K562 (cell line): ENCODE data around the gene PHF19. TPM values are rescaled to one million over a fixed set of nuclear protein-coding genes. Genes with fewer than 3 reads are reported as not detected.
A peak's percentile ranks its signal among the peaks of the same experiment; 100 is the strongest.

ENCODE experiments used
- ATAC-seq: fragments of 200-7000 bp; cut with Tn5 transposase; 3 replicates; pipeline ENCODE4 v1.9.1; 2020; ENCODE audit warnings: moderate library complexity
- BruUV-seq: library from RNA; stranded (reverse); fragments of 400-500 nt; replicated peaks from 2 replicates; lab custom pipeline; 2021; lab: Mats Ljungman, UMichigan
- CTCF ChIA-PET: fragments of 300-600 bp; formaldehyde crosslinking; extraction: SDS; loops from one replicate; lab custom pipeline; 2021; ENCODE audit warnings: low intra/inter-chr PET ratio; lab: Yijun Ruan, JAX
- POLR2A ChIA-PET: fragments of 300-600, 350-650 bp; sonication (Branson Sonifier 250); formaldehyde crosslinking; extraction: SDS; loops from one replicate; lab custom pipeline; 2021; ENCODE audit warnings: antibody characterized with exemption, inconsistent platforms; lab: Yijun Ruan, JAX
- DNase-seq, 4 experiments: peaks; one replicate each; pipeline versions ENCODE4 v3.0.0 to v3.0.0-alpha.2; 2011 to 2018; ENCODE audit warnings: low spot score in 3 of 4, mixed read lengths in 3 of 4; ENCODE audit errors: extremely low read depth in 1 of 4
- FAIRE-seq: peaks from 2 replicates; lab custom pipeline; 2011; peaks lifted over from hg19 to GRCh38; lab: Jason Lieb, UNC
- H2AFZ ChIP-seq: 2 replicates; pipeline ENCODE4 v1.6.0; 2011; ENCODE audit warnings: low read depth, low read length, control low read depth, inconsistent platforms
- H3K27ac ChIP-seq: fragments of 200-600 bp; 3 replicates; pipeline ENCODE4 v1.8.0; 2011; ENCODE audit warnings: low read depth, mild to moderate bottlenecking, control low read depth, inconsistent platforms, low read length, moderate library complexity, mixed read lengths; ENCODE audit errors: extremely low read depth
- H3K27me3 ChIP-seq, 2 experiments: fragments of 300-600 bp in 1 of 2; 2 replicates in 1 of 2; 3 replicates in 1 of 2; pipeline versions ENCODE4 v1.6.0 to v1.8.0; 2011; ENCODE audit warnings: inconsistent platforms in 2 of 2, low read length in 2 of 2, mild to moderate bottlenecking in 1 of 2, mixed read lengths in 1 of 2, moderate library complexity in 1 of 2; ENCODE audit not compliant: control insufficient read depth in 2 of 2, insufficient read depth in 2 of 2
- H3K36me3 ChIP-seq: fragments of 300-600 bp; 3 replicates; pipeline ENCODE4 v1.8.0; 2011; ENCODE audit warnings: mild to moderate bottlenecking, low read length, inconsistent platforms; ENCODE audit not compliant: control insufficient read depth, insufficient read depth
- H3K4me1 ChIP-seq, 2 experiments: fragments of 200-600 bp in 1 of 2; replicated peaks in 1 of 2; 2 replicates in 1 of 2; 3 replicates in 1 of 2; pipeline versions ENCODE4 v1.5.1 to v1.8.0; 2011; ENCODE audit warnings: inconsistent platforms in 2 of 2, low read length in 2 of 2, mild to moderate bottlenecking in 1 of 2, mixed read lengths in 1 of 2, moderate library complexity in 1 of 2; ENCODE audit not compliant: control insufficient read depth in 2 of 2, insufficient read depth in 2 of 2
- H3K4me2 ChIP-seq: 2 replicates; pipeline ENCODE4 v1.6.1; 2011; ENCODE audit warnings: low read length, control low read depth, inconsistent platforms, mixed read lengths; ENCODE audit not compliant: insufficient read depth
- H3K4me3 ChIP-seq: fragments of 200-600 bp; sonication (generic), shearing (Covaris generic); 2 replicates; pipeline ENCODE4 v1.5.1; 2016; ENCODE audit warnings: control low read depth, inconsistent platforms
- H3K79me2 ChIP-seq: fragments of 200-600 bp; 3 replicates; pipeline ENCODE4 v1.8.0; 2011; ENCODE audit warnings: low read length, inconsistent platforms; ENCODE audit not compliant: control insufficient read depth, insufficient read depth
- H3K9ac ChIP-seq, 2 experiments: 2 replicates each; pipeline versions ENCODE4 v1.6.0 to v1.6.1; 2011; ENCODE audit warnings: low read depth in 2 of 2, low read length in 2 of 2, control low read depth in 1 of 2, inconsistent platforms in 1 of 2, mild to moderate bottlenecking in 1 of 2, mixed read lengths in 1 of 2; ENCODE audit not compliant: insufficient read depth in 1 of 2
- H3K9me1 ChIP-seq: one replicate; pipeline ENCODE4 v1.6.0; 2011; ENCODE audit warnings: inconsistent platforms, mild to moderate bottlenecking, low read length, moderate library complexity; ENCODE audit not compliant: control insufficient read depth, insufficient read depth
- H3K9me3 ChIP-seq: replicated peaks from 2 replicates; pipeline ENCODE4 v1.5.1; 2011; ENCODE audit warnings: low read depth, low read length, inconsistent platforms; ENCODE audit not compliant: control insufficient read depth, insufficient read depth
- H4K20me1 ChIP-seq: replicated peaks from 2 replicates; pipeline ENCODE4 v1.6.1; 2011; ENCODE audit warnings: low read length, inconsistent platforms, mixed read lengths; ENCODE audit not compliant: control insufficient read depth, insufficient read depth
- CHCHD3 ChIP-seq: fragments of 250-450 bp; sonication (Bioruptor Pico); IDR thresholded peaks from 2 replicates; pipeline ENCODE4 v2.1.2; 2022; ENCODE audit warnings: mild to moderate bottlenecking
- ELF1 ChIP-seq: fragments of 200-800 bp; sonication (Bioruptor generic); IDR thresholded peaks from 2 replicates; pipeline ENCODE4 v1.6.1; 2016; ENCODE audit warnings: missing genetic modification characterization, missing compliant biosample characterization
- ERF ChIP-seq: fragments of 450-650 bp; formaldehyde crosslinking; IDR thresholded peaks from 2 replicates; pipeline ENCODE4 v1.4.0; 2020; ENCODE audit warnings: mild to moderate bottlenecking, mixed read lengths
- IFI16 ChIP-seq: fragments of 250-450 bp; sonication (Bioruptor Pico); IDR thresholded peaks from 2 replicates; pipeline ENCODE4 v2.1.2; 2022; ENCODE audit warnings: mild to moderate bottlenecking, inconsistent platforms
- MYBL2 ChIP-seq, 2 experiments: fragments of 450-650 bp in 1 of 2; sonication (generic) in 1 of 2; formaldehyde crosslinking in 1 of 2; IDR thresholded peaks; 2 replicates each; pipeline versions ENCODE4 v1.6.1 to v1.8.1; 2017 to 2022; ENCODE audit warnings: borderline replicate concordance in 1 of 2, inconsistent platforms in 1 of 2, low read depth in 1 of 2, mild to moderate bottlenecking in 1 of 2, missing genetic modification reagents in 1 of 2, moderate library complexity in 1 of 2
- NCOA4 ChIP-seq: fragments of 450-650 bp; IDR thresholded peaks from 2 replicates; pipeline ENCODE4 v1.6.1; 2018; ENCODE audit warnings: mild to moderate bottlenecking; ENCODE audit not compliant: partially characterized antibody
- PHTF2 ChIP-seq: fragments of 250-450 bp; sonication (Bioruptor Pico); IDR thresholded peaks from 2 replicates; pipeline ENCODE4 v1.5.0; 2021; ENCODE audit warnings: mild to moderate bottlenecking
- PYGO2 ChIP-seq: fragments of 450-650 bp; IDR thresholded peaks from 2 replicates; pipeline ENCODE4 v1.6.1; 2016; ENCODE audit warnings: mild to moderate bottlenecking, missing genetic modification characterization, moderate library complexity, missing compliant biosample characterization
- SAFB2 ChIP-seq: fragments of 200-400 bp; formaldehyde crosslinking; IDR thresholded peaks from 2 replicates; pipeline ENCODE4 v1.6.1; 2018; ENCODE audit warnings: borderline replicate concordance, low read length, low read depth, moderate library complexity; ENCODE audit not compliant: severe bottlenecking
- SMAD1 ChIP-seq: fragments of 150-350 bp; IDR thresholded peaks from 2 replicates; pipeline ENCODE4 v1.6.1; 2014; ENCODE audit warnings: low read length, low read depth; ENCODE audit not compliant: partially characterized antibody
- TBL1XR1 ChIP-seq, 2 experiments: IDR thresholded peaks; 2 replicates each; pipeline ENCODE4 v1.6.1; 2012; ENCODE audit warnings: improper control_type of control experiment in 2 of 2, low read length in 2 of 2, mild to moderate bottlenecking in 1 of 2
- ZNF431 ChIP-seq: sonication (generic); formaldehyde crosslinking; IDR thresholded peaks from 2 replicates; pipeline ENCODE4 v1.8.0; 2022; ENCODE audit warnings: mild to moderate bottlenecking, missing genetic modification reagents
- ZNF445 ChIP-seq: fragments of 250-450 bp; sonication (Bioruptor Pico); IDR thresholded peaks from 2 replicates; pipeline ENCODE4 v1.4.0; 2020; ENCODE audit warnings: low read depth, mild to moderate bottlenecking, moderate library complexity
- WGBS: fragments of 100-300 bp; shearing (Covaris generic); methylation state at CpG from one replicate; pipeline ENCODE4 v1.1.6; 2016; ENCODE audit warnings: low coverage, mixed read lengths; ENCODE audit not compliant: insufficient coverage; ENCODE audit errors: missing lambda C conversion rate; 5-methylcytosine and 5-hydroxymethylcytosine counted together
- in situ Hi-C: fragments of 300-500 bp; cut with MboI; formaldehyde crosslinking; loops from 4 replicates; pipeline ENCODE4 v1.15.0; 2018; ENCODE audit warnings: inconsistent platforms, mixed read lengths
- intact Hi-C: fragments of 100-400 bp; cut with micrococcal nuclease; formaldehyde crosslinking; loops from 2 replicates; pipeline ENCODE4 v1.14.2; 2022
- polyA plus RNA-seq, 8 experiments: library from polyadenylated mRNA; depleted of rRNA in 4 of 8; stranded (reverse) in 5 of 8; unstranded in 3 of 8; fragments of >200 nt; fragmentation: Nextera tagmentation in 2 of 8; fragmentation: Illumina TruSeq in 1 of 8; extraction: Ambion mirVana in 2 of 8; extraction: Trizol in 1 of 8; gene quantifications; 2 replicates each; pipeline versions ENCODE4 v1.2.1 to v1.2.3, GENCODE V29; 2011 to 2014; ENCODE audit warnings: inconsistent platforms in 1 of 8, missing spikeins in 1 of 8
- total RNA-seq, 7 experiments: library from RNA; depleted of rRNA in 6 of 7; stranded (reverse); fragments of >200 nt in 6 of 7; fragmentation: Illumina TruSeq in 2 of 7; extraction: Trizol in 2 of 7; gene quantifications; 2 replicates each; pipeline versions ENCODE4 v1.2.1 to v1.2.3, GENCODE V29; 2011 to 2021; ENCODE audit warnings: low replicate concordance in 1 of 7
- TF ChIP-seq, protein P1 (sequence below): fragments of 450-650 bp; IDR thresholded peaks from 2 replicates; pipeline ENCODE4 v1.6.1; 2016
- TF ChIP-seq, protein P2 (sequence below): fragments of 450-650 bp; formaldehyde crosslinking; IDR thresholded peaks from 2 replicates; pipeline ENCODE4 v1.4.0; 2022; ENCODE audit warnings: missing genetic modification characterization
- TF ChIP-seq, protein P3 (sequence below): fragments of 450-650 bp; IDR thresholded peaks from 2 replicates; pipeline ENCODE4 v1.6.1; 2017; ENCODE audit warnings: mild to moderate bottlenecking, moderate library complexity

Gene PHF19
- total and polyA plus RNA-seq, 9 of the 15 experiments (the other 6 are each of a cell fraction or from before 2014, with no cell fraction given): 95.8 to 403 (median 255) TPM

DNA sequence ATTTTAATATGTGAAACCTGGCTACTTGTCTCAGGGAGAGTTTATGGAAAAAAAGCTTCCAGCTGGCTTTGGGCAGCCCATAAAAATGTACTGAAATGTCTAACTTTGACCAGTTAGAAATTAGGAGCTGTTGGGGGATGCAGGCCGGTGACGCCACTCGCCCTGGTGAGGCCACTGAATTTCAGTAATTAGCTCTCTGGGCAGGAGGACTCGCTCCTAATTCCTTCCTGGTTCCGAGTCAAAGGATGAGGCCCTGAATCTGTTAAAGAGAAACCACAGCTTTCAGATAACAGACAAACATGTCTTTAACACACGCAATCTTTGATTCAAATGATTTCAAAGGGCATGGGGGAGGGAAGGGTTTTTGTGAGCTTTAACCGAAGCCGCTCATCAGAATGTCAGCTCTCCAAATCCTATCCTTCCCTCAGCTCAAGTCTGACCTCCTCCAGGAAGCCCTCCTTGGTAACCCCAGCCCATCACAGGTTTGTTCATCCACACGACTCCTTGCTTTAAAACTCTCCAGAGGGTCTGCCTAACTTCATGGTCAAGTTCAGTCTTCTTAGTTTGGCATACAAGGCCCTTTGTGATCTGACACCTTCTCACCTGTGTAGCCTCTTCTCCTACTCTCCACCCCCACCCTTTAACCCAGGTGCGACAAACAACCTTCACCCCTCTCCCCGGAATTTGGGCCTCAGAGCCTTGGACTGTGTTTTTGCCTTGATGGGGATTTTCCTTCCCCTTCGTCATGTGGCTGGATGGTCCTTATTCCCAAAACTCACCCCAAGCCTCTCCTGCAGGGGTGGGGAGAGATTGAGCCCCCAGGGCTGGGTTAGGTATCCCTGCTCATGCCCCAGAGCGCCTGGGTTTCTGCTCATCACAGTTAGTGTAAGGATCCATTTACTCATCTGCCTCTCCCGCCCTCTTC, 13.6 kb upstream of the PHF19 start:
- H3K4me3 ChIP-seq: no peak overlapping the region
- in situ Hi-C loops (no loop called here), intact Hi-C loops (loop anchor here (1.0 kb wide), 1 partner anchor 9 kb away; no protein-coding TSS in a partner anchor)
- no peaks in the 10 kb centered on the region for H3K79me2 ChIP-seq
- peaks cover 27 to 42% of the 10 kb centered on the region in 2 experiments for H3K4me1 ChIP-seq
- POLR2A ChIA-PET: interaction anchor here (0.7 to 22.9 kb wide), 8 partner anchors 7 to 46 kb away, joined by 3 to 464 read pairs (median 8); partner anchors contain the start of gene PHF19
- no peaks in the 10 kb centered on the region for H3K9me1 ChIP-seq
- H3K27me3 ChIP-seq: no peaks in the 10 kb centered on the region
- no peak overlapping the region for H3K4me2 ChIP-seq
- CTCF ChIA-PET: no interaction called here
- H2AFZ ChIP-seq: peak overlapping the region; percentile 37
- H3K9me3 ChIP-seq: no peaks in the 10 kb centered on the region
- no peaks in the 10 kb centered on the region for H4K20me1 ChIP-seq
- ATAC-seq: no peak
- peak overlapping the region in 1 of 2 experiments; percentile 7; a peak in 1 of 4 replicates for H3K9ac ChIP-seq
- no peak overlapping the region for H3K27ac ChIP-seq
- peak; percentile 46 for FAIRE-seq
- DNase-seq: peak in 2 of 4 experiments; percentile 33 to 38
- H3K36me3 ChIP-seq: no peaks in the 10 kb centered on the region
- no TSS peak for BruUV-seq
- 51% methylated on average over 14 of the region's 14 CpGs for WGBS
- TF ChIP-seq SMAD1 (peak; percentile 15), TBL1XR1 (IDR thresholded peaks at IDR 0.05; ENCODE audit: low read length in 2 of 2) (peak in 1 of 2 experiments; percentile 29; a peak in 1 of 4 replicates), MYBL2 (IDR thresholded peaks at IDR 0.05; ENCODE audit: low read depth) (no peak), MYBL2 (CRISPR knock-in tag; IDR thresholded peaks at IDR 0.05; ENCODE audit: borderline replicate concordance) (no peak), CHCHD3 (CRISPR knock-in tag) (0 out of 2 replicates have a peak, but pooled peaks have one; percentile 23), PYGO2 (tag) (0 out of 2 replicates have a peak, but pooled peaks have one; percentile 38), SAFB2 (no peak), NCOA4 (no peak), ERF (CRISPR knock-in tag) (no peak), IFI16 (no peak), ZNF431 (CRISPR knock-in tag) (no peak), ELF1 (tag) (no peak), PHTF2 (CRISPR knock-in tag) (no peak), ZNF445 (no peak)
- TF ChIP-seq, protein P1, sequence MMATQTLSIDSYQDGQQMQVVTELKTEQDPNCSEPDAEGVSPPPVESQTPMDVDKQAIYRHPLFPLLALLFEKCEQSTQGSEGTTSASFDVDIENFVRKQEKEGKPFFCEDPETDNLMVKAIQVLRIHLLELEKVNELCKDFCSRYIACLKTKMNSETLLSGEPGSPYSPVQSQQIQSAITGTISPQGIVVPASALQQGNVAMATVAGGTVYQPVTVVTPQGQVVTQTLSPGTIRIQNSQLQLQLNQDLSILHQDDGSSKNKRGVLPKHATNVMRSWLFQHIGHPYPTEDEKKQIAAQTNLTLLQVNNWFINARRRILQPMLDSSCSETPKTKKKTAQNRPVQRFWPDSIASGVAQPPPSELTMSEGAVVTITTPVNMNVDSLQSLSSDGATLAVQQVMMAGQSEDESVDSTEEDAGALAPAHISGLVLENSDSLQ: no peak
- TF ChIP-seq, protein P2, sequence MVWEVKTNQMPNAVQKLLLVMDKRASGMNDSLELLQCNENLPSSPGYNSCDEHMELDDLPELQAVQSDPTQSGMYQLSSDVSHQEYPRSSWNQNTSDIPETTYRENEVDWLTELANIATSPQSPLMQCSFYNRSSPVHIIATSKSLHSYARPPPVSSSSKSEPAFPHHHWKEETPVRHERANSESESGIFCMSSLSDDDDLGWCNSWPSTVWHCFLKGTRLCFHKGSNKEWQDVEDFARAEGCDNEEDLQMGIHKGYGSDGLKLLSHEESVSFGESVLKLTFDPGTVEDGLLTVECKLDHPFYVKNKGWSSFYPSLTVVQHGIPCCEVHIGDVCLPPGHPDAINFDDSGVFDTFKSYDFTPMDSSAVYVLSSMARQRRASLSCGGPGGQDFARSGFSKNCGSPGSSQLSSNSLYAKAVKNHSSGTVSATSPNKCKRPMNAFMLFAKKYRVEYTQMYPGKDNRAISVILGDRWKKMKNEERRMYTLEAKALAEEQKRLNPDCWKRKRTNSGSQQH (CRISPR knock-in tag): no peak
- TF ChIP-seq, protein P3, sequence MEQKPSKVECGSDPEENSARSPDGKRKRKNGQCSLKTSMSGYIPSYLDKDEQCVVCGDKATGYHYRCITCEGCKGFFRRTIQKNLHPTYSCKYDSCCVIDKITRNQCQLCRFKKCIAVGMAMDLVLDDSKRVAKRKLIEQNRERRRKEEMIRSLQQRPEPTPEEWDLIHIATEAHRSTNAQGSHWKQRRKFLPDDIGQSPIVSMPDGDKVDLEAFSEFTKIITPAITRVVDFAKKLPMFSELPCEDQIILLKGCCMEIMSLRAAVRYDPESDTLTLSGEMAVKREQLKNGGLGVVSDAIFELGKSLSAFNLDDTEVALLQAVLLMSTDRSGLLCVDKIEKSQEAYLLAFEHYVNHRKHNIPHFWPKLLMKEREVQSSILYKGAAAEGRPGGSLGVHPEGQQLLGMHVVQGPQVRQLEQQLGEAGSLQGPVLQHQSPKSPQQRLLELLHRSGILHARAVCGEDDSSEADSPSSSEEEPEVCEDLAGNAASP: no peak
